GM12874 (cell line): ENCODE results near the gene SPACA4.

Experiments used
- CTCF ChIP-seq: IDR thresholded peaks from 2 replicates; pipeline ENCODE4 v1.5.1; 2011; ENCODE audit warnings: low read depth, mild to moderate bottlenecking, control low read depth, low read length, moderate library complexity; ENCODE audit not compliant: insufficient read depth

SPACA4 gene

GRCh38 chr19:48616491-48617056, 10.0 kb downstream of the SPACA4 start:
- TF ChIP-seq CTCF = no peak

DNA sequence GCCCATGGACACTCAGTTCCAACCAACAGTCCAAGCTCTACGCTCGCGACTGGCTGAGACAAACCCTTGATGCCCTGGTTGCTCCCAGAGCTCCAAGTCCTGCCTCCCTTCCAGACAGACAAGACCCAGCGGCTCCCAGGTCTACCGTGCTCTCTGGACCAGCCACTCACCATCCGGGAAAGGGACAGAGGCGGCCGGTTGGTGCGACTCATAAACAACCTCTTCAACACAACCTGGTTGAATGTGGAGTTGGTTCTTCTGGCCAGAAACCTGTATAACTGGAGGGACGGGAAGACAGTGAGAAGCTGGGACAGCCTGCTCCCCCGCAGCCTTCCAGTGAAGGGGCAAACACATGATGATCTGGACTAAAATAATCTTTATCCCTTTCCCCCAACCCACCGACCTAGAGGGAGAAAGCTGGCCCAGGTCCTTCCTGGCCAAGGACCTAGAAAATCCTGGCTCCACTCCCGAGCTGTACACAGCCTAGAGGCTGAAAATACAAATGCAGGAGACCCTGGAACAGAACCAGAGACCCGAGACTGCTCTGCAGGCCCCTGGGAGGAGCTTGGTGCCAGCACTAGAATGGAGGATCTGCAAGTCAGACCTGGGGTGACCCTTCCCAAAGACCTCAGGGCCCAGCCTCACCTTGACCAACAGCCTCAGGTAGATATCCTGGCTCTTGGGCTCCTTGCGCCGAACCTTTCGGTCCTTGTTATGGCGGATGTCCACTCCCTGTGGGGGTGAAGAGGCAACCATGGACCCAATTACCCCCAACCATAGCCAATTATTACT, 10.8 kb downstream of the SPACA4 start:
- no peak for TF ChIP-seq CTCF

DNA sequence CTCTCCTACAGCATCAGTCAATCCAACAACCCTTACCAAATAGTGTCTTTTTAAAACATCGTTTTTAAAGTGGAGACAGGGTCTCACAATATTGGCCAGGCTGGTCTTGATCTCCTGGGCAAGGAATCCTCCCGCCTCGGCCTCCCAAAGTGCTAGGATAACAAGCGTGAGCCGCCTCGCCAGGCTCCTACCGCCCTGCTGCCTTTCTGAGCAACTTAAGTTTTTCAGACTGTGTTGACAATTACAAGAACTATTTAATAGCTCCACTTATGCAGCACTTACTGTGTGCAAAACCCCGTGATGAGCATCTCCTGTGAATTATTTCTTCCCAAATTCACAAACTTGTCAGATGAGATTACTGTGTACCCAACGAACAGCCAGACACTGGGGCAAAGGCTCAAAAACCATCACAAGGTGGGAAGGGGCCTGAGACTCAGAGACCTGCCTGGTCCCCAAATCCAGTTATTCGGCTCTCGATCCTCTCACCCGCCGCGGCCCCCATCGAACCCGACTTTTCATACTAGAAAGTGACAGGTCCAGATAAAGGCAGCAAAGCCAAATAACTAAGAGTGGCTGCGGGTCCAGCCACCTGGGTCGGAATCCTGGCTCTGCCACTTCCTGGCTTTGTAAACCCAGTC, 11.9 kb downstream of the SPACA4 start:
- no peak for TF ChIP-seq CTCF

DNA sequence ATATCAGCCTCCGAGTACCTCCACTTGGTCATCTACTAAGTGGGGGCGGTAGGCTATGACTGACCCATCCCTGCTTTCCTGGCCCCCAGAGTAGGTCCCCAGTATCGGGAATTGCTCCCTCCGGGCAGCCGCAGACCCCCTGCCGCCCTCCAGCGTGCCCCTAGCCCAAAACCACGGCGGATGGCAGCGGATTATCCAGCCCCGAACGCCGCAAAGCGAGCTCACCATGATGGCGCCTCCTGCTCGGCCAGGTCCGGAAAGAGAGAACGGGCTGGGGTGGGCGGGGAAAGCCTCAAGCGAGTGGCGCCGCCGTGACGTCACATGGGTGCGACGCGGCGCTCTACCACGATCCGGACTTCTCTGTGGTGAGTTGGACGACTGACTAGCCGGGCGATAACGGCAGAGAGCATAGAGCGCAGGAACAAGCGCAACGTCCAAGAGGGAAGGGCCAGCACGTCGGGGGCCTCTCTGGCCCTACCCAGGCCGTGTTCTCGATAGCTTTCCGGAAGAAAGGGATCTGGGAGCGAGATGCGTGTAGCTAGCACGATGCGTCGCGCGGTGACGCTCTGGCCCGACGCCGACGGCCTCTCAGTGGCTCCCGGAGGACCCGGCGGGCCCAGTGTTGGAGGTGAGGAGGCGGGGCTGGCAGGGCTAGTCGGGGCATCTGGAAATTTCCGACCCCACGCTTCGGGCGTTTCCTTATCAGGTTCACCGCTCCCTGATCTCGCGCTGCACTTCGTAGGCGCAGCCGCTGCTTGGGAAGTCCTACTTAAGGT, 12.6 kb downstream of the SPACA4 start, which contains the start of the genes RPL18 and SPHK2:
RPL18 (minus strand) TSS at position 263 of the 776 bp plus-strand sequence; CDS start at position 228, 35 bp downstream.
SPHK2 (plus strand) TSS at position 591 of the 776 bp plus-strand sequence. CDS start 1,009 bp downstream, outside the sequence.
- no peak for TF ChIP-seq CTCF

DNA sequence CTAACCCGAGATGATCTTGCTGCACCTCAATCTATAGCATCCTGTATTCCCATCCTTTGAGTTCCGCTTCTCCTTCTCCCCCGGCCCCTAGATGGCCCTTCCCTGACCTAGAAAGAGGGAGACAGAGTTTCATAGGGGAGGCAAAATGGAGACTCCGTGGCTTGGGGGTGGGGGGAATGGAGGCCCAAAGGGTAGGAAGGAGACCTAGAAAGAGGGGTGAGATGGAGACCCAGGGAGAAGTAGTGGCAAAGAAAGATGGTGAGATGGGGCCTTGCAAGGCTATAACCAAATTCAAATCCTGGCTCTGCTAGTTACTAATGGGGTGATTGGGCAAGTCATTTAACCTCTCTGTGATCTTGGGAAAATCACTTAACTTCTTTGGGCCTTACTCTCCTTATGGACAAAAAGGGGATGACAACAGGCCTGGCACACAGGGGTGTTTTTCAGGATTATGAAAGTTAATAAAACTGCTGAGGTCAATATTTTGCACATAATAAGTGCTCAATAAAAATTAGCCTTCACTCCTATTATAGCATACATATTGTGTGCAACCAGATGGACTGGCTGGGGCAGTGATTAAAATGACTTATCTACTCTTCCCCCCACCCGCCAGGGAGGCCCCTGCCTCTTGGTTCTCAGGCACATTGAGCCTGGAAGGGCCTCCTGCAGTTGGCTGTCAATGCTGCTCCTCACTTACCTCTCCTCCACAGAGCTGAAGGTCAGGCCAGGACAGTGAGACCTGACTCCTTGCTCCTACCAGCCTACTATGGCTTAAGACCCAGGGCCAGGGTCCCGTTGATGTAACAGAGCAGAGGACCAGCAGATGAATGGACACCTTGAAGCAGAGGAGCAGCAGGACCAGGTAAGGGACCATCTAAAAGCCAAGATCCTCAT, 13.4 kb downstream of the SPACA4 start:
- no peak for TF ChIP-seq CTCF

DNA sequence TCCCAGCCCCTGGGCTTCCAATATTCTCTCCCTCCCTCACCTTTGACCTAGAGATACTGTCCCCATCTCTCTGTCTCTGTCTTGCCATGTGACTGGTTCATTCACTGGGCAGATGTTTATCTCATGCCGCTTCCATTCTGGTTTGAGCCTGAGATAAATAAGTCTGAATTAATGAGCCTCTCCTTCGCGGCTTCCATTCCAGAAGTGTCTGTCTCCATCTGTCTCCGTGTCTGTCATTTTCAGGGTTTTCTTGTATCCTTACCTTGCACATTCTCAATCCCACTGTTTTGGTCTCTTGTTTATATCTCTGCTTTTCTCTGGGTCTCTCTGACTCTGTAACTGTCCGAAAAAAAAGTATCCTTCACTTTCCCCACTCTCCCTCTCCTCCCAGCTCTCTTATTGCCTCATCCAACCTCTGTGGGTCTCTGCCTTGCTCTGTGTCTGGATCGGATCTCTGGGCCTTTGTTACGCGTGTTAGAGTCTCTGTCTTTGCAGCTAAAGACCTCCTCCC, 17.1 kb downstream of the SPACA4 start:
- TF ChIP-seq CTCF = no peak
